ENCODE measurements around the gene FRMD5. TPM values are rescaled to one million over a fixed set of nuclear protein-coding genes. Genes with fewer than 3 reads are reported as not detected.

The FRMD5 gene
- total RNA-seq, 1 donor from 2014 or later, result not detected

- Histone ChIP-seq H3K27ac (no peak overlapping the region), H3K4me1 (no peaks in the 10 kb centered on the region), H3K27me3 (no peaks in the 10 kb centered on the region), H3K4me3 (no peak overlapping the region), H3K9me3 (no peaks in the 10 kb centered on the region), H3K36me3 (no peaks in the 10 kb centered on the region)
- intact Hi-C loops (cut with DNase I), result no loop called here
- no peak for DNase-seq (ENCODE audit: low spot score in 2 of 2)
- no peak for TF ChIP-seq CTCF (IDR thresholded peaks at IDR 0.05)
Measured at GRCh38 chr15:43900996-43901395, 294.1 kb downstream of the FRMD5 start.

GRCh38 chr15:43899928-43900327 is 295.1 kb downstream of the FRMD5 start:
- Histone ChIP-seq H3K27ac (no peak overlapping the region), H3K4me3 (no peak overlapping the region), H3K9me3 (no peaks in the 10 kb centered on the region), H3K27me3 (no peaks in the 10 kb centered on the region), H3K4me1 (no peaks in the 10 kb centered on the region), H3K36me3 (no peaks in the 10 kb centered on the region)
- intact Hi-C loops (cut with DNase I), result no loop called here
- TF ChIP-seq CTCF (IDR thresholded peaks at IDR 0.05), result no peak
- no peak for DNase-seq (ENCODE audit: low spot score in 2 of 2)

DNA sequence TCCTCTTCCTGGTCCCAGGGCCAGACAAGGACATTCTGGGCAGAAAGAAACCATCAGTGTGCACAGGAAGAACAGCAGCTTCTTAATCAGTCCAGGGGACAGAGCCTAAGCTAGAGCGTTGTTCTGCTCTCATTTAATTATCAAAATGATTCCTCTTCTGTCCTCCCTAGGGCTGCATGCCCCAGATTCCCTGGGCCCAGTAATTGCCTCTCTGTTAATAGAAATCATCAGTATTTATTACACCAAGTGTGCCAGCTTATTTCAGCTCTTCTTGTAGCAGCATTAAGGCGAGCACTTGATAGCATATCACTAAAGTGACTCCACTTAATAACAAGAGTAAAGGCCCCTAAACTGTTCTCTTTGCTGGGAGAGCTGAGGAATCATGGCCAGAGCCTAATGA is 296.2 kb downstream of the FRMD5 start:
- no peaks in the 10 kb centered on the region for H3K27me3 ChIP-seq
- no peak for DNase-seq (ENCODE audit: low spot score in 2 of 2)
- TF ChIP-seq CTCF (IDR thresholded peaks at IDR 0.05), result no peak
- H3K27ac ChIP-seq, result no peak overlapping the region
- H3K36me3 ChIP-seq, result no peaks in the 10 kb centered on the region
- H3K4me3 ChIP-seq, result no peak overlapping the region
- no peaks in the 10 kb centered on the region for H3K9me3 ChIP-seq
- no peaks in the 10 kb centered on the region for H3K4me1 ChIP-seq
- intact Hi-C loops (cut with DNase I), result no loop called here

DNA sequence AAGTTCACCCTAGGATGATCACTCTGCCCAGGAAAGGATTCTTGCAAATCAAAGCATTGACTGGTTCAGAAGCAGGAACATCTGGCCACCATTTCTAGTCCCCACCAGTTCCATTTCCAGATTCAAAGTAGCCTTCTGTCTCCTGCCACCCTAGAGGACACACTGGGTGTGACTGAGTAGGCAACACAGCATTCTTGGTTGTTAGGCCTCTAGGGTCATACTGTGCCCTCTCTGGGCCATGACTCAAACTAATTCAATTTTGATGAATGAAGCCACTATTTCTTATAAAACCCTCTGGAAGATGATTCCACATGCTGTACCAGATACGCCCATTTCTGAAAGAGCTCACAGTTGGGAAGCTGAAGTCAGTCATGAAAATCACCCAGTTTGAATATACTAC is 298.5 kb downstream of the FRMD5 start:
- Histone ChIP-seq H3K27me3 (no peaks in the 10 kb centered on the region), H3K4me3 (no peak overlapping the region), H3K36me3 (no peaks in the 10 kb centered on the region), H3K4me1 (no peaks in the 10 kb centered on the region), H3K9me3 (no peaks in the 10 kb centered on the region), H3K27ac (no peak overlapping the region)
- DNase-seq (ENCODE audit: low spot score in 2 of 2), result no peak
- intact Hi-C loops (cut with DNase I), result no loop called here
- TF ChIP-seq CTCF (IDR thresholded peaks at IDR 0.05), result no peak

DNA sequence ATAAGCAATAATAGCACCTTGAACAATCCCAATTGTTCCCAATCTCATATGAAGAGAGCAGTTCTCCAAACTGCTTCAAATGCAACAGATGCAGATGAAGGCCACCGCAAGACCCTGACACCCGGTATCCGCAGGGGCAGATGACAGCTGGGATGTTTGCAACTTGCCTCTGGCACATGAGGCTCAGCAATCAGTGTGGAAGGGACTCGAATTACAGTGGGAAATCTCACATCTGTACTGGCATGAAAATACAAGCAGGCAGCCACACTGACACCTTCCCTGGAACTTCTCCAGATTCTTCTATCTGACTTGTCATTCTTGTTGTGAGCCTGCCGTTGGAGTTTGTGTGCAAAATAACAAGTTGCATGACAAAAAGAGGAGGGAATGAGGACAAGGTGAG is 299.5 kb downstream of the FRMD5 start:
- no peaks in the 10 kb centered on the region for H3K27me3 ChIP-seq
- H3K4me1 ChIP-seq, result no peaks in the 10 kb centered on the region
- H3K9me3 ChIP-seq, result no peaks in the 10 kb centered on the region
- H3K4me3 ChIP-seq, result no peak overlapping the region
- no peaks in the 10 kb centered on the region for H3K36me3 ChIP-seq
- no peak for DNase-seq (ENCODE audit: low spot score in 2 of 2)
- H3K27ac ChIP-seq, result no peak overlapping the region
- intact Hi-C loops (cut with DNase I), result no loop called here
- TF ChIP-seq CTCF (IDR thresholded peaks at IDR 0.05), result no peak

GRCh38 chr15:43893956-43894355 is 301.1 kb downstream of the FRMD5 start:
- Histone ChIP-seq H3K27me3 (no peaks in the 10 kb centered on the region), H3K4me3 (no peak overlapping the region), H3K36me3 (no peaks in the 10 kb centered on the region), H3K4me1 (no peaks in the 10 kb centered on the region), H3K27ac (no peak overlapping the region), H3K9me3 (no peaks in the 10 kb centered on the region)
- intact Hi-C loops (cut with DNase I), result no loop called here
- no peak for DNase-seq (ENCODE audit: low spot score in 2 of 2)
- TF ChIP-seq CTCF (IDR thresholded peaks at IDR 0.05), result no peak

All from ascending aorta (tissue), 2 donors.